HEK293 (cell line): ENCODE data around the gene TPRA1.

Source experiments
- CTCF ChIA-PET: fragments of 350-600 bp; formaldehyde crosslinking; extraction: SDS; loops from one replicate; lab custom pipeline; 2021; ENCODE audit warnings: antibody characterized with exemption; lab: Yijun Ruan, JAX
- POLR2A ChIA-PET: fragments of 300-600 bp; formaldehyde crosslinking; extraction: SDS; loops from one replicate; lab custom pipeline; 2020; ENCODE audit warnings: antibody characterized with exemption, inconsistent platforms; lab: Yijun Ruan, JAX
- H3K27ac ChIP-seq: fragments of 200-500 bp; sonication (Bioruptor generic); 2 replicates; pipeline ENCODE4 v1.5.1; 2014; ENCODE audit warnings: low read depth, low read length, control low read depth, inconsistent platforms; ENCODE audit errors: extremely low read depth
- H3K36me3 ChIP-seq, 2 experiments: fragments of 200-500 bp in 1 of 2; sonication (Bioruptor generic) in 1 of 2; 1 replicate in 1 of 2; 2 replicates in 1 of 2; pipeline ENCODE4 v1.5.1; 2014 to 2017; ENCODE audit warnings: inconsistent platforms in 2 of 2, low read length in 2 of 2; ENCODE audit not compliant: control insufficient read depth in 2 of 2, insufficient read depth in 1 of 2
- H3K4me1 ChIP-seq: fragments of 200-500 bp; sonication (Bioruptor generic); 2 replicates; pipeline ENCODE4 v1.5.1; 2014; ENCODE audit warnings: mild to moderate bottlenecking, low read length, inconsistent platforms; ENCODE audit not compliant: control insufficient read depth, insufficient read depth
- H3K4me3 ChIP-seq: 2 replicates; pipeline ENCODE4 v1.5.1; 2011; ENCODE audit warnings: low read depth, mild to moderate bottlenecking, control low read depth, low read length, moderate library complexity
- H3K9me3 ChIP-seq: fragments of 200-500 bp; sonication (Bioruptor generic); 2 replicates; pipeline ENCODE4 v1.5.1; 2014; ENCODE audit warnings: low read depth, low read length, inconsistent platforms; ENCODE audit not compliant: control insufficient read depth, insufficient read depth
- ATF2 ChIP-seq: fragments of 450-650 bp; formaldehyde crosslinking; IDR thresholded peaks from 2 replicates; pipeline ENCODE4 v1.5.1; 2016; ENCODE audit warnings: missing biosample characterization, missing genetic modification characterization, low read depth
- EGR2 ChIP-seq: fragments of 450-650 bp; formaldehyde crosslinking; IDR thresholded peaks from 2 replicates; pipeline ENCODE4 v1.5.1; 2016; ENCODE audit warnings: low read depth, missing biosample characterization, missing genetic modification characterization
- GLIS1 ChIP-seq: fragments of 450-650 bp; formaldehyde crosslinking; IDR thresholded peaks from 2 replicates; pipeline ENCODE4 v1.5.1; 2016; ENCODE audit warnings: missing biosample characterization, missing genetic modification characterization
- KLF10 ChIP-seq: fragments of 450-650 bp; IDR thresholded peaks from 2 replicates; pipeline ENCODE4 v1.5.1; 2018; ENCODE audit warnings: missing biosample characterization, mild to moderate bottlenecking, missing genetic modification characterization
- KLF7 ChIP-seq: fragments of 450-650 bp; formaldehyde crosslinking; IDR thresholded peaks from 2 replicates; pipeline ENCODE4 v1.5.1; 2016; ENCODE audit warnings: missing biosample characterization, missing genetic modification characterization, borderline replicate concordance
- OSR2 ChIP-seq: fragments of 450-650 bp; formaldehyde crosslinking; IDR thresholded peaks from 2 replicates; pipeline ENCODE4 v1.5.1; 2016; ENCODE audit warnings: missing biosample characterization, missing genetic modification characterization
- OVOL3 ChIP-seq: fragments of 450-650 bp; formaldehyde crosslinking; IDR thresholded peaks from 2 replicates; pipeline ENCODE4 v1.5.1; 2016; ENCODE audit warnings: missing biosample characterization, missing genetic modification characterization
- SP7 ChIP-seq: fragments of 450-650 bp; formaldehyde crosslinking; IDR thresholded peaks from 2 replicates; pipeline ENCODE4 v1.5.1; 2016; ENCODE audit warnings: missing biosample characterization, missing genetic modification characterization
- YY1 ChIP-seq: fragments of 450-650 bp; formaldehyde crosslinking; IDR thresholded peaks from 2 replicates; pipeline ENCODE4 v1.5.1; 2018; ENCODE audit warnings: missing biosample characterization, missing genetic modification characterization
- ZBTB20 ChIP-seq: fragments of 450-650 bp; formaldehyde crosslinking; IDR thresholded peaks from 2 replicates; pipeline ENCODE4 v1.5.1; 2016; ENCODE audit warnings: missing biosample characterization, missing genetic modification characterization
- ZFHX2 ChIP-seq: fragments of 450-650 bp; formaldehyde crosslinking; conservative IDR thresholded peaks from 2 replicates; pipeline ENCODE4 v1.5.1; 2016; ENCODE audit warnings: missing biosample characterization, missing genetic modification characterization
- ZNF133 ChIP-seq: fragments of 450-650 bp; formaldehyde crosslinking; IDR thresholded peaks from 2 replicates; pipeline ENCODE4 v1.5.1; 2016; ENCODE audit warnings: missing biosample characterization, missing genetic modification characterization
- ZNF148 ChIP-seq: fragments of 450-650 bp; formaldehyde crosslinking; IDR thresholded peaks from 2 replicates; pipeline ENCODE4 v1.5.0; 2017; ENCODE audit warnings: missing biosample characterization, missing genetic modification characterization, borderline replicate concordance
- ZNF214 ChIP-seq: fragments of 450-650 bp; formaldehyde crosslinking; IDR thresholded peaks from 2 replicates; pipeline ENCODE4 v1.5.1; 2017; ENCODE audit warnings: missing biosample characterization, mild to moderate bottlenecking, missing genetic modification characterization, borderline replicate concordance
- ZNF624 ChIP-seq: fragments of 450-650 bp; formaldehyde crosslinking; IDR thresholded peaks from 2 replicates; pipeline ENCODE4 v1.5.1; 2017; ENCODE audit warnings: missing biosample characterization, missing genetic modification characterization
- ZNF670 ChIP-seq: fragments of 450-650 bp; formaldehyde crosslinking; IDR thresholded peaks from 2 replicates; pipeline ENCODE4 v1.5.1; 2016; ENCODE audit warnings: missing biosample characterization, missing genetic modification characterization, low read depth
- ZNF785 ChIP-seq: fragments of 450-650 bp; formaldehyde crosslinking; IDR thresholded peaks from 2 replicates; pipeline ENCODE4 v1.5.1; 2016; ENCODE audit warnings: missing biosample characterization, missing genetic modification characterization
- ZSCAN30 ChIP-seq: fragments of 450-650 bp; IDR thresholded peaks from 2 replicates; pipeline ENCODE4 v1.5.1; 2018; ENCODE audit warnings: missing biosample characterization, mild to moderate bottlenecking, missing genetic modification characterization, moderate library complexity

The TPRA1 gene

GRCh38 chr3:127536830-127537812, 53.4 kb downstream of the TPRA1 start:
- POLR2A ChIA-PET: no interaction called here
- H3K4me3 ChIP-seq: no peak overlapping the region
- TF ChIP-seq KLF10 (tag by site-specific recombination) (no peak), ZNF624 (no peak), ZNF785 (tag by site-specific recombination) (no peak), ZNF133 (tag by site-specific recombination) (no peak), ZFHX2 (tag by site-specific recombination) (no peak), ZNF670 (tag by site-specific recombination) (no peak), ZSCAN30 (tag by site-specific recombination) (no peak), KLF7 (tag by site-specific recombination) (no peak), OSR2 (tag by site-specific recombination) (no peak), OVOL3 (tag by site-specific recombination) (no peak), ZNF148 (no peak), ATF2 (tag by site-specific recombination) (no peak), SP7 (no peak)
- no peaks in the 10 kb centered on the region for H3K4me1 ChIP-seq
- CTCF ChIA-PET: interaction anchor here (0.7 kb wide), 1 partner anchor 1022 kb away, joined by 6 read pairs; no protein-coding TSS in a partner anchor
- H3K36me3 ChIP-seq: no peaks in the 10 kb centered on the region
- H3K27ac ChIP-seq: no peak overlapping the region
- no peaks in the 10 kb centered on the region for H3K9me3 ChIP-seq

- no peak overlapping the region for H3K4me3 ChIP-seq
- no peak overlapping the region for H3K27ac ChIP-seq
- no peaks in the 10 kb centered on the region for H3K9me3 ChIP-seq
- TF ChIP-seq YY1 (tag by site-specific recombination) (no peak), ZFHX2 (tag by site-specific recombination) (peak; percentile 98), GLIS1 (peak; percentile 59; the same call in 1 of the 2 replicates), ZNF214 (tag by site-specific recombination) (no peak), EGR2 (tag by site-specific recombination) (peak; percentile 99), ZBTB20 (tag by site-specific recombination) (no peak)
- POLR2A ChIA-PET: no interaction called here
- no peaks in the 10 kb centered on the region for H3K36me3 ChIP-seq
- CTCF ChIA-PET: interaction anchor here (0.6 to 0.7 kb wide), 2 partner anchors 16 to 1021 kb away, joined by 3 to 6 read pairs; no protein-coding TSS in a partner anchor
- no peaks in the 10 kb centered on the region for H3K4me1 ChIP-seq
These were observed 54.4 kb downstream of the TPRA1 start for GRCh38 chr3:127535901-127536829.
